Nephron progenitor cell (in vitro differentiated cells): ENCODE measurements around the gene PRPF31.
"Not testable (repeated sequence)": the region's sequence is repeated elsewhere in the genome, so short reads cannot be mapped to it uniquely, and the experiment has no call there.

Experiments used
- DNase-seq: peaks from one replicate; pipeline ENCODE4 v3.0.0; 2021
- H3K27ac Mint-ChIP-seq: 2 replicates; pipeline ENCODE4 v1.8.0; 2021; ENCODE audit warnings: mild to moderate bottlenecking, moderate library complexity, mixed read lengths
- H3K27me3 Mint-ChIP-seq: 2 replicates; pipeline ENCODE4 v1.8.0; 2021; ENCODE audit warnings: mild to moderate bottlenecking, low read depth, mixed read lengths; ENCODE audit not compliant: poor library complexity
- H3K36me3 Mint-ChIP-seq: 2 replicates; pipeline ENCODE4 v1.8.0; 2021; ENCODE audit warnings: low read depth, mixed read lengths
- H3K4me1 Mint-ChIP-seq: 2 replicates; pipeline ENCODE4 v1.8.0; 2021; ENCODE audit warnings: mixed read lengths
- H3K4me3 Mint-ChIP-seq: 2 replicates; pipeline ENCODE4 v1.8.0; 2021; ENCODE audit warnings: mild to moderate bottlenecking, moderate library complexity, mixed read lengths
- H3K9me3 Mint-ChIP-seq: 2 replicates; pipeline ENCODE4 v1.8.0; 2021; ENCODE audit warnings: mild to moderate bottlenecking, moderate library complexity, mixed read lengths
- CTCF ChIP-seq: fragments of 200-600 bp; sonication (generic); IDR thresholded peaks from 2 replicates; pipeline ENCODE4 v1.5.0; 2021; ENCODE audit warnings: antibody characterized with exemption

PRPF31 gene

GRCh38 chr19:54164369-54165068 lies 49.0 kb downstream of the PRPF31 start:
- H3K36me3 Mint-ChIP-seq = peaks cover 34% of the 10 kb centered on the region
- peaks cover 64% of the 10 kb centered on the region for H3K9me3 Mint-ChIP-seq
- H3K27ac Mint-ChIP-seq = no peak overlapping the region
- no peak for TF ChIP-seq CTCF
- peak; percentile 65 for DNase-seq
- peaks cover 39% of the 10 kb centered on the region for H3K27me3 Mint-ChIP-seq
- H3K4me1 Mint-ChIP-seq = peaks cover 30% of the 10 kb centered on the region
- peak overlapping the region; percentile 44 for H3K4me3 Mint-ChIP-seq

- no peak for TF ChIP-seq CTCF
- peaks cover 59% of the 10 kb centered on the region for H3K9me3 Mint-ChIP-seq
- peaks cover 23% of the 10 kb centered on the region for H3K4me1 Mint-ChIP-seq
- no peak for DNase-seq
- H3K4me3 Mint-ChIP-seq = no peak overlapping the region
- peaks cover 39% of the 10 kb centered on the region for H3K27me3 Mint-ChIP-seq
- no peak overlapping the region for H3K27ac Mint-ChIP-seq
- peaks cover 29% of the 10 kb centered on the region for H3K36me3 Mint-ChIP-seq
Observed at GRCh38 chr19:54165222-54165621, 49.7 kb downstream of the PRPF31 start.

GRCh38 chr19:54168174-54168917 lies 52.8 kb downstream of the PRPF31 start:
- Mint-ChIP-seq H3K4me1 (peaks cover 11% of the 10 kb centered on the region), H3K27ac (no peak overlapping the region), H3K36me3 (peaks cover 14% of the 10 kb centered on the region), H3K27me3 (peaks cover 20% of the 10 kb centered on the region), H3K4me3 (no peak overlapping the region), H3K9me3 (peaks cover 31% of the 10 kb centered on the region)
- DNase-seq = peak; percentile 99
- peak; percentile 78 for TF ChIP-seq CTCF

GRCh38 chr19:54169149-54169740 lies 53.7 kb downstream of the PRPF31 start:
- Mint-ChIP-seq H3K27ac (no peak overlapping the region), H3K4me3 (no peak overlapping the region), H3K4me1 (peaks cover 11% of the 10 kb centered on the region), H3K9me3 (peaks cover 22% of the 10 kb centered on the region), H3K27me3 (peaks cover 13% of the 10 kb centered on the region), H3K36me3 (peaks cover 5% of the 10 kb centered on the region)
- TF ChIP-seq CTCF = no peak
- DNase-seq = no peak

GRCh38 chr19:54171736-54172431 lies 56.3 kb downstream of the PRPF31 start:
- H3K4me3 Mint-ChIP-seq, H3K36me3 Mint-ChIP-seq, H3K27me3 Mint-ChIP-seq, DNase-seq, H3K9me3 Mint-ChIP-seq: not testable (repeated sequence)
- peaks cover 17% of the 10 kb centered on the region for H3K4me1 Mint-ChIP-seq
- peak overlapping the region; percentile 91 for H3K27ac Mint-ChIP-seq
